CD4-positive, alpha-beta T cell (primary cell): ENCODE results near the gene C9orf78. TPM values are rescaled to one million over a fixed set of nuclear protein-coding genes. Genes with fewer than 3 reads are reported as not detected.
A peak's percentile ranks its signal among the peaks of the same experiment; 100 is the strongest.

Experiments
- ATAC-seq: fragments of 200-7000 bp; cut with Tn5 transposase; one replicate; pipeline ENCODE4 v1.10.0; 2022; ENCODE audit warnings: mild to moderate bottlenecking; ENCODE audit not compliant: poor library complexity
- CTCF ChIA-PET: fragments of 350-600 bp; sonication (Branson Sonifier 250); formaldehyde crosslinking; loops from one replicate; lab custom pipeline; 2021; ENCODE audit warnings: antibody characterized with exemption, inconsistent platforms; lab: Charles Lee
- POLR2A ChIA-PET: fragments of 350-600 bp; sonication (Branson Sonifier 250); formaldehyde crosslinking; loops from one replicate; lab custom pipeline; 2021; ENCODE audit warnings: antibody characterized with exemption, inconsistent platforms; lab: Charles Lee
- DNase-seq, 14 experiments: peaks; one replicate each; pipeline ENCODE4 v3.0.0-alpha.2; 2013 to 2020; ENCODE audit warnings: mixed read lengths in 2 of 14
- H3K27ac ChIP-seq, 2 donors: one replicate each; pipeline versions ENCODE4 v1.5.1 to v1.7.0; 2013; ENCODE audit warnings: low read length in 2 of 2, low read depth in 1 of 2, mild to moderate bottlenecking in 1 of 2
- H3K27me3 ChIP-seq, 2 experiments: 1 replicate in 1 of 2; 2 replicates in 1 of 2; pipeline versions ENCODE4 v1.6.1 to v1.7.0; 2013; ENCODE audit warnings: low read length in 2 of 2, control low read depth in 1 of 2, mild to moderate bottlenecking in 1 of 2, moderate library complexity in 1 of 2; ENCODE audit not compliant: insufficient read depth in 2 of 2, control insufficient read depth in 1 of 2
- H3K36me3 ChIP-seq: one replicate; pipeline ENCODE4 v1.6.1; 2013; ENCODE audit warnings: low read length, control low read depth; ENCODE audit not compliant: insufficient read depth
- H3K4me1 ChIP-seq: one replicate; pipeline ENCODE4 v1.6.1; 2013; ENCODE audit warnings: low read length, control low read depth; ENCODE audit not compliant: insufficient read depth
- H3K4me3 ChIP-seq: one replicate; pipeline ENCODE4 v1.5.1; 2013; ENCODE audit warnings: mild to moderate bottlenecking, low read length, moderate library complexity
- H3K9me3 ChIP-seq, 2 experiments: 1 replicate in 1 of 2; 2 replicates in 1 of 2; pipeline versions ENCODE4 v1.6.1 to v1.7.0; 2013; ENCODE audit warnings: low read length in 2 of 2, mild to moderate bottlenecking in 2 of 2, control low read depth in 1 of 2, moderate library complexity in 1 of 2; ENCODE audit not compliant: control insufficient read depth in 1 of 2, insufficient read depth in 1 of 2
- H3K27ac Mint-ChIP-seq: one replicate; pipeline ENCODE4 v1.8.0; 2020; ENCODE audit warnings: mixed read lengths
- H3K27me3 Mint-ChIP-seq: one replicate; pipeline ENCODE4 v1.8.0; 2021; ENCODE audit warnings: mixed read lengths
- H3K36me3 Mint-ChIP-seq: one replicate; pipeline ENCODE4 v1.8.0; 2021; ENCODE audit warnings: low read depth, mixed read lengths
- H3K4me1 Mint-ChIP-seq: one replicate; pipeline ENCODE4 v1.8.0; 2021; ENCODE audit warnings: low read depth, mixed read lengths
- H3K4me3 Mint-ChIP-seq: one replicate; pipeline ENCODE4 v1.8.0; 2020; ENCODE audit warnings: mild to moderate bottlenecking, mixed read lengths
- H3K9me3 Mint-ChIP-seq: one replicate; pipeline ENCODE4 v1.8.0; 2020; ENCODE audit warnings: mixed read lengths
- CTCF ChIP-seq: fragments of 200-600 bp; IDR thresholded peaks from one replicate; pipeline ENCODE4 v1.8.0; 2022; ENCODE audit warnings: antibody characterized with exemption, mild to moderate bottlenecking
- intact Hi-C, 2 experiments: fragments of 100-400 bp; cut with DNase I in 1 of 2; cut with micrococcal nuclease in 1 of 2; formaldehyde crosslinking; loops; one replicate each; pipeline versions ENCODE4 v1.15.1 to v1.9.0; 2023 to 2025; cut with DNase I, micrococcal nuclease
- total RNA-seq, 174 experiments: library from RNA in 2 of 174; stranded (reverse) in 2 of 174; gene quantifications; one replicate each; pipeline ENCODE4 v1.2.3 and lab custom pipeline; 2021 to 2026

The C9orf78 gene
- total RNA-seq, 2 experiments from 2014 or later = 145 to 159 TPM

- H3K27me3 Mint-ChIP-seq = no peaks in the 10 kb centered on the region
Observed at GRCh38 chr9:129868872-129869486, 33.9 kb upstream of the C9orf78 start.

GRCh38 chr9:129868023-129868871 lies 33.2 kb upstream of the C9orf78 start:
- Mint-ChIP-seq H3K27me3 (no peaks in the 10 kb centered on the region), H3K27ac (peak overlapping the region; percentile 86), H3K36me3 (peaks cover 65% of the 10 kb centered on the region), H3K9me3 (no peaks in the 10 kb centered on the region), H3K4me1 (peaks cover 77% of the 10 kb centered on the region), H3K4me3 (peak overlapping the region; percentile 59)
- ChIA-PET CTCF (interaction anchor here (0.7 to 2.1 kb wide), 5 partner anchors 17 to 137 kb away, joined by 3 to 8 read pairs (median 7); partner anchors contain the start of genes C9orf78 and USP20), POLR2A (interaction anchor here (0.5 to 3.9 kb wide), 13 partner anchors 11 to 185 kb away, joined by 3 to 33 read pairs (median 8); partner anchors contain the start of genes C9orf78 and USP20)
- H3K9me3 ChIP-seq = no peaks in the 10 kb centered on the region
- H3K27ac ChIP-seq = peak overlapping the region; percentile 93 to 96
- DNase-seq = peak in 1 of 14 experiments; percentile 63
- no peaks in the 10 kb centered on the region for H3K27me3 ChIP-seq
- ATAC-seq = no peak
- peaks cover 39% of the 10 kb centered on the region for H3K36me3 ChIP-seq
- peak overlapping the region; percentile 13 for H3K4me3 ChIP-seq
- intact Hi-C loops = loop anchor here (2.0 to 5.0 kb wide), 3 partner anchors 17 to 46 kb away; partner anchors contain the start of gene TOR1A (in 1 of the 2)
- peaks cover 94% of the 10 kb centered on the region for H3K4me1 ChIP-seq
- no peak for TF ChIP-seq CTCF

More at GRCh38 chr9:129868872-129869486, 33.9 kb upstream of the C9orf78 start:
- Mint-ChIP-seq H3K4me3 (peak overlapping the region; percentile 59), H3K36me3 (peaks cover 66% of the 10 kb centered on the region), H3K9me3 (no peaks in the 10 kb centered on the region), H3K27ac (peak overlapping the region; percentile 86), H3K4me1 (peaks cover 75% of the 10 kb centered on the region)
- no peaks in the 10 kb centered on the region for H3K27me3 ChIP-seq
- ChIA-PET POLR2A (interaction anchor here (0.7 to 3.5 kb wide), 14 partner anchors 10 to 184 kb away, joined by 3 to 33 read pairs (median 6); partner anchors contain the start of genes C9orf78 and USP20), CTCF (interaction anchor here (0.7 to 2.1 kb wide), 6 partner anchors 16 to 136 kb away, joined by 3 to 8 read pairs (median 6); partner anchors contain the start of genes C9orf78 and USP20)
- H3K4me1 ChIP-seq = peaks cover 94% of the 10 kb centered on the region
- no peak for TF ChIP-seq CTCF
- H3K36me3 ChIP-seq = peaks cover 47% of the 10 kb centered on the region
- H3K9me3 ChIP-seq = no peaks in the 10 kb centered on the region
- ATAC-seq (peak; percentile 87), DNase-seq (peak; percentile 85 to 98 (median 92))
- intact Hi-C loops = loop anchor here (1.0 to 5.0 kb wide), 5 partner anchors 16 to 47 kb away; partner anchors contain the start of genes C9orf78 (in 1 of the 2), TOR1A (in 1 of the 2) and USP20 (in 1 of the 2)
- H3K27ac ChIP-seq = peak overlapping the region; percentile 93 to 96
- peak overlapping the region; percentile 40 for H3K4me3 ChIP-seq
